Right lobe of liver (tissue), 6 donors: ENCODE measurements around the gene SAMD11. TPM values are rescaled to one million over a fixed set of nuclear protein-coding genes. Genes with fewer than 3 reads are reported as not detected.
"Not testable (repeated sequence)": the region's sequence is repeated elsewhere in the genome, so short reads cannot be mapped to it uniquely, and the experiment has no call there.

Experiments used
- ATAC-seq, 4 donors: fragments of 200-7000 bp; cut with Tn5 transposase; one replicate each; pipeline ENCODE4 v1.9.1; 2020; ENCODE audit warnings: mild to moderate bottlenecking in 4 of 4, moderate library complexity in 4 of 4
- DNase-seq, 3 donors: peaks; one replicate each; pipeline ENCODE4 v3.0.0-alpha.2; 2020
- H3K27ac ChIP-seq, 3 donors: fragments of 200-600 bp; one replicate each; pipeline ENCODE4 v1.8.0; 2022
- H3K27me3 ChIP-seq, 2 donors: fragments of 200-600 bp; one replicate each; pipeline ENCODE4 v1.8.0; 2022
- H3K36me3 ChIP-seq, 4 donors: fragments of 200-600 bp; sonication (generic) in 1 of 4; one replicate each; pipeline versions ENCODE4 v1.5.1 to v1.8.0; 2017 to 2022; ENCODE audit warnings: control low read depth in 1 of 4
- H3K4me1 ChIP-seq, 4 donors: fragments of 200-600 bp; sonication (generic) in 1 of 4; one replicate each; pipeline versions ENCODE4 v1.5.1 to v1.8.0; 2017 to 2022; ENCODE audit warnings: control low read depth in 1 of 4
- H3K4me3 ChIP-seq, 3 donors: fragments of 200-600 bp; one replicate each; pipeline ENCODE4 v1.8.0; 2022
- H3K9me3 ChIP-seq, 4 donors: fragments of 200-600 bp; sonication (generic) in 1 of 4; one replicate each; pipeline versions ENCODE4 v1.5.1 to v1.8.0; 2017 to 2022; ENCODE audit warnings: control low read depth in 1 of 4
- POLR2A ChIP-seq: fragments of 450-650 bp; IDR thresholded peaks from one replicate; pipeline ENCODE4 v1.6.1; 2017; ENCODE audit warnings: antibody characterized with exemption, mild to moderate bottlenecking
- WGBS: methylation state at CpG from one replicate; pipeline ENCODE4 v1.1.6; 2018; ENCODE audit warnings: low coverage, low lambda C conversion rate; ENCODE audit not compliant: insufficient coverage; ENCODE audit errors: missing lambda C conversion rate; 5-methylcytosine and 5-hydroxymethylcytosine counted together
- intact Hi-C, 2 donors: fragments of 100-400 bp; cut with DNase I; formaldehyde crosslinking; loops; one replicate each; pipeline versions ENCODE4 v1.11.2 to v1.14.1; 2022
- total RNA-seq, 6 experiments: library from RNA; depleted of rRNA in 2 of 6; stranded (reverse); fragments of >200 nt in 2 of 6; fragmentation: NEBNext Ultra II Directional in 3 of 6; extraction: Animal tissue kit (Norgen Biotek cat#: 25700) in 3 of 6; gene quantifications; one replicate each; pipeline versions ENCODE4 v1.1.0 to v1.2.4, GENCODE V29; 2016 to 2023
- TF ChIP-seq, protein P1 (sequence below), 4 donors: fragments of 200-600 bp in 3 of 4; fragments of 450-650 bp in 1 of 4; IDR thresholded peaks; one replicate each; pipeline versions ENCODE4 v1.5.1 to v1.8.0; 2016 to 2022; ENCODE audit warnings: antibody characterized with exemption in 4 of 4, mild to moderate bottlenecking in 2 of 4
- donor health status: DM: no; HTN: yes; CAD: no.
- donor health status: DM: no; HTN: no; CAD: no.
- donor health status: DM: no; HTN: no; CAD: no.
- donor health status: DM: no; HTN: yes; CAD: no.
- donor health status: DM: no; HTN: yes; CAD: no.

SAMD11 gene
- total RNA-seq, 6 experiments from 2014 or later = 2.1 to 4.3 (median 3.7) TPM

DNA sequence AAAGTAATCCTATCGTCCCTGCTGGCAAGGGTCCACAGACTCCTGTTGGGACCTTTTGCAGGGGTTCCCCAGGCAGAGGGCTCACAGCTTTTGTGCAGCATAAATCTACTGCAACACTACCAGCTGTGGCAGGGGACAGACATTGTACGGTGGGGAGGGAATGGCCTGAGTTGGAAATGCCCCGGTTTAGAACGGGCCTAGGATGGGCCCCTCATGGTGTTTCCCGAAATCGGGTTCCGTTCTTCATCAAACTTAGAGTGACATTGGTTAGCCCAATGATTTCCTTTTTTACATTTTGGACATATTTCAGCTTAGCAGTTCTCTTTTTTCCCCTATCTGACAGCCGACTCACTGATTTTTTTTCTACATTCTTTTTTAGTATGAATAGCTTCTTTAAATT lies 26.5 kb upstream of the SAMD11 start:
- no peaks in the 10 kb centered on the region for H3K4me1 ChIP-seq
- no peak overlapping the region for H3K4me3 ChIP-seq
- H3K27me3 ChIP-seq = no peaks in the 10 kb centered on the region
- DNase-seq (no peak), ATAC-seq (no peak)
- TF ChIP-seq, protein P1, sequence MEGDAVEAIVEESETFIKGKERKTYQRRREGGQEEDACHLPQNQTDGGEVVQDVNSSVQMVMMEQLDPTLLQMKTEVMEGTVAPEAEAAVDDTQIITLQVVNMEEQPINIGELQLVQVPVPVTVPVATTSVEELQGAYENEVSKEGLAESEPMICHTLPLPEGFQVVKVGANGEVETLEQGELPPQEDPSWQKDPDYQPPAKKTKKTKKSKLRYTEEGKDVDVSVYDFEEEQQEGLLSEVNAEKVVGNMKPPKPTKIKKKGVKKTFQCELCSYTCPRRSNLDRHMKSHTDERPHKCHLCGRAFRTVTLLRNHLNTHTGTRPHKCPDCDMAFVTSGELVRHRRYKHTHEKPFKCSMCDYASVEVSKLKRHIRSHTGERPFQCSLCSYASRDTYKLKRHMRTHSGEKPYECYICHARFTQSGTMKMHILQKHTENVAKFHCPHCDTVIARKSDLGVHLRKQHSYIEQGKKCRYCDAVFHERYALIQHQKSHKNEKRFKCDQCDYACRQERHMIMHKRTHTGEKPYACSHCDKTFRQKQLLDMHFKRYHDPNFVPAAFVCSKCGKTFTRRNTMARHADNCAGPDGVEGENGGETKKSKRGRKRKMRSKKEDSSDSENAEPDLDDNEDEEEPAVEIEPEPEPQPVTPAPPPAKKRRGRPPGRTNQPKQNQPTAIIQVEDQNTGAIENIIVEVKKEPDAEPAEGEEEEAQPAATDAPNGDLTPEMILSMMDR (IDR thresholded peaks at IDR 0.05) = no peak
- no peak for TF ChIP-seq POLR2A
- WGBS = 46% methylated on average over 8 of the region's 8 CpGs
- no peaks in the 10 kb centered on the region for H3K36me3 ChIP-seq
- no peaks in the 10 kb centered on the region for H3K9me3 ChIP-seq
- intact Hi-C loops = no loop called here
- H3K27ac ChIP-seq = no peak overlapping the region

DNA sequence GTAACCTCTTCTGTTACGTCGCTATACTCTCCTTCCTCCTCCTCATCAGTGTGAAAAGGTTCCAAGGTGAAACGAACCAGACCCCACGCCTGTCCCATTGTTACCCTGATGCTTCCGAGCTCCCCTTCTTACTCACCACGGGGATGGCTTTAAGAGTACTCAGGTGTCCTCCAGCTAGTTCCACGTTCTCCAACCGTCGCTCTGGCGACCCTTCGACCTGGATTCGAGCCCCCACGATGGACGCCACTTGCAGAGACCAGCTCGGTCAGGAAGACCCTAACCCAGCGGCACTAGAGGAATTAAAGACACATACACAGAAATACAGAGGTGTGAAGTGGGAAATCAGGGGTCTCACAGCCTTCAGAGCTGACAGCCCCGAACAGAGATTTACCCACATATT lies 25.8 kb upstream of the SAMD11 start:
- H3K27me3 ChIP-seq, intact Hi-C loops, H3K4me3 ChIP-seq, H3K9me3 ChIP-seq, H3K36me3 ChIP-seq, H3K4me1 ChIP-seq, ATAC-seq, H3K27ac ChIP-seq: not testable (repeated sequence)
- peak in 1 of 3 donors; percentile 18 for DNase-seq
- 59% methylated on average over 11 of the region's 17 CpGs for WGBS

DNA sequence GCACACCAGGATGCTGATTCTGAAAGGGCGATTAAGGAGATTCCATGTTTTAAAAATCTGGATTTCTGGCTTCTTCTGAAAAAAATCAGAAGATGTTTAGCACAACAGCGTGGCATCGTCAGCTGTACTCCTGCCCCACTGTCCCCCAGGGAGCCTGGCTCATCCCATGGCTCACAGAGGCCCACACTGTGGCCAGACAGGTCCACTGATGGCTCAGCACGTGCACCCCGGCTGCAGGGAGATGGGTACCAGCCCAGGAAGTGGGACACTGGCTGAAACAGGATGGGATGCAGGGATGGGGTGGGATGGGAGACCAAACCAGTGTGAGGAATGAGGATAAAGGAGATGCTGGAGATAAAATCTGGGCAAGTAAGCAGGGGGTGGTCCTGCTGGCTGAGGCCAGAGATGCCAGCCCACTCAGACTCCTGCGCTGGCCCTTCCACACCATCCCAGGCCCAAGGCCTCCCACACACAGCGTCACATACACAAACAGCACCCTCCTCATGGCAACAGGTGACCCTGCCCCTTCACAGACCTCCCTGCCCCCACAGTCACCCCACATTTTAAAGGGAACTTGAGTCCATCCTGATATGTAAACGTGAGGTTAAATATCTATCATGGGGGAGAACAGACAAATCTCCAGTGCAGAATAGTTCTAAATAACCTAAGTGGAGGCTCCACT lies 23.9 kb upstream of the SAMD11 start:
- DNase-seq = peak in 1 of 3 donors; percentile 30
- H3K27ac ChIP-seq = no peak overlapping the region
- WGBS = 82% methylated on average over 5 of the region's 8 CpGs
- no peaks in the 10 kb centered on the region for H3K27me3 ChIP-seq
- H3K4me3 ChIP-seq = no peak overlapping the region
- H3K9me3 ChIP-seq = no peaks in the 10 kb centered on the region
- TF ChIP-seq POLR2A = no peak
- TF ChIP-seq, protein P1 (IDR thresholded peaks at IDR 0.05) = no peak
- no peaks in the 10 kb centered on the region for H3K4me1 ChIP-seq
- no peak for ATAC-seq
- H3K36me3 ChIP-seq = no peaks in the 10 kb centered on the region
- intact Hi-C loops = no loop called here

DNA sequence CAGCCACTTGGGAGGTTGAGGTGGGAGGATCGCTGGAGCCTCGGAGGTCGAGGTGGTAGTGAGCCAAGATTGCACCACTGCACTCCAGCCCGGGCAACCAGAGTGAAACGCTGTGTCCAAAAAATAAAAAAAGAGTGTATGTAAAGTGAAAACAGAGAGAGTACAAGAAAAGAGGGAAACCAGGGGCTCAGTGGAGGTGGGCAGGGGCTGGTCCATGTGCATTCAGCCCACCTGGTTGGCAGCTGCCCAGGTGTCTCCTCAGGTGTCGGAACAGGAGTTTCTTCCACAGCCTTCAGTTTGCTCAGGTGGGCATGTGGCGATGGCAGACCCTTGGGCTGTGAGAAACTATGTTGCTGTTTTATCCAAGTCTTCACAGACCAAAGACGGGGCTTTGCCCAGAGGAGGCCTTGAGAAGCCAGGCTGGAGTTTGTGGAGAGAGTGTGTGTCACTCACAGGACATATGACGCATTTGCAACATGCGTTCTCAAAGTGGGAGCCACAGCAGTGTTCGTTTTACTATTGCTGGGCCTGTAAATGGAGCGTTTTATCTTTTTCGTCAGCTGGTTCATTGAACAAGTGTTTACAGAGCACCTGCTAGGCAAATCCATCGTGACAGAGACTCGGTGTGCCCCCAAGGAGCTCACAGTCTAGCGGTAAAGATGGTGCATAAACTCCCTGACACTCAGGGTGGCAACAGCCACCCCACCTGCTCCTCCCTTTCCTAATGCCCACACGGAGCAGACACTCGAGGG lies 22.4 kb upstream of the SAMD11 start:
- no peaks in the 10 kb centered on the region for H3K27me3 ChIP-seq
- no peaks in the 10 kb centered on the region for H3K9me3 ChIP-seq
- 61% methylated on average over 10 of the region's 18 CpGs for WGBS
- TF ChIP-seq, protein P1 (IDR thresholded peaks at IDR 0.05) = no peak
- TF ChIP-seq POLR2A = no peak
- no peaks in the 10 kb centered on the region for H3K36me3 ChIP-seq
- no peak for ATAC-seq
- no peaks in the 10 kb centered on the region for H3K4me1 ChIP-seq
- no peak overlapping the region for H3K4me3 ChIP-seq
- intact Hi-C loops = no loop called here
- H3K27ac ChIP-seq = no peak overlapping the region
- DNase-seq = peak in 1 of 3 donors; percentile 38

DNA sequence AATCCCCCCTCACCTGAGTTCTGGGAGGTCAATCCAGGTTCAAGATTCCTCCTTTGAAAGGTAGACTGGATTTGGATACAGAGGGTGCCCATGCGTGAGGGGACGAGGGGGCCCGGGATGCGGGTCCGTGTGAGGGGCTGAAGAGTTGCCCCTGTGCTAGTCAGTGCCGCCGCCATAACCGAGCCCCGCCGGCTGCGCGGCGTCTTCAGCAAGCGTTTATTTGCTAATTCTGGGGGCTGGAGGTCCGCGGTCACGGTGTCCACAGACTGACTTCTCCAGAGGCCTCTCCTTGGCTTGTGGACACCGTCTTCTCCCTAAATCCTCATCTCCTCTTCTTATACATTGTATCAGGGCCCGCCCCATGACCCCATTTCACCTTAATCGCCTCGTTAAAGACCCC lies 20.9 kb upstream of the SAMD11 start:
- H3K27me3 ChIP-seq = no peaks in the 10 kb centered on the region
- no peak for TF ChIP-seq POLR2A
- TF ChIP-seq, protein P1 (IDR thresholded peaks at IDR 0.05) = no peak
- intact Hi-C loops = no loop called here
- ATAC-seq (no peak), DNase-seq (peak in 1 of 3 donors; percentile 33)
- H3K27ac ChIP-seq = no peak overlapping the region
- H3K4me3 ChIP-seq = no peak overlapping the region
- no peaks in the 10 kb centered on the region for H3K9me3 ChIP-seq
- WGBS = 83% methylated on average over 7 of the region's 21 CpGs
- H3K36me3 ChIP-seq = no peaks in the 10 kb centered on the region
- H3K4me1 ChIP-seq = no peaks in the 10 kb centered on the region
